Testis (tissue), 3 donors: ENCODE results near the gene UFC1. TPM values are rescaled to one million over a fixed set of nuclear protein-coding genes. Genes with fewer than 3 reads are reported as not detected.

ENCODE experiments used
- DNase-seq: peaks from one replicate; pipeline ENCODE4 v3.0.0-alpha.2; 2019
- H3K27ac ChIP-seq, 2 donors: fragments of 200-600 bp; sonication (generic); one replicate each; pipeline ENCODE4 v1.5.1; 2019
- H3K27me3 ChIP-seq: fragments of 200-600 bp; sonication (generic); one replicate; pipeline ENCODE4 v1.5.1; 2019
- H3K36me3 ChIP-seq: fragments of 200-600 bp; sonication (generic); one replicate; pipeline ENCODE4 v1.5.1; 2017; ENCODE audit warnings: low read depth; ENCODE audit errors: missing control alignments
- H3K4me1 ChIP-seq: fragments of 200-600 bp; sonication (generic); one replicate; pipeline ENCODE4 v1.5.1; 2019
- H3K4me3 ChIP-seq, 2 donors: fragments of 200-600 bp; sonication (generic); one replicate each; pipeline ENCODE4 v1.5.1; 2017 to 2019
- H3K9me3 ChIP-seq: fragments of 200-600 bp; sonication (generic); one replicate; pipeline ENCODE4 v1.5.1; 2017
- POLR2A ChIP-seq: fragments of 450-650 bp; IDR thresholded peaks from one replicate; pipeline ENCODE4 v1.6.1; 2017; ENCODE audit warnings: antibody characterized with exemption, mild to moderate bottlenecking, moderate library complexity
- WGBS, 2 donors: methylation state at CpG; one replicate each; pipeline ENCODE4 v1.1.5; 2018; 5-methylcytosine and 5-hydroxymethylcytosine counted together
- intact Hi-C: fragments of 100-400 bp; cut with DNase I; formaldehyde crosslinking; loops from one replicate; pipeline ENCODE4 v1.15.1; 2023; ENCODE audit warnings: low total_unique reads
- polyA plus RNA-seq: library from polyadenylated mRNA; stranded (reverse); fragments of 350-450 nt; fragmentation: Illumina TruSeq; extraction: RNeasy Lipid Tissue Mini Kit (QIAGEN cat#74804); gene quantifications from one replicate; pipeline ENCODE4 v1.2.3, GENCODE V29; 2014; ENCODE audit warnings: low read depth, low replicate concordance; ENCODE audit not compliant: insufficient read depth
- total RNA-seq, 2 donors: library from RNA; depleted of rRNA; stranded (reverse); fragments of >200 nt; gene quantifications; one replicate each; pipeline ENCODE4 v1.2.3, GENCODE V29; 2016
- TF ChIP-seq, protein P1 (sequence below), 3 experiments: fragments of 450-650 bp in 2 of 3; fragments of 200-600 bp in 1 of 3; sonication (generic) in 1 of 3; IDR thresholded peaks; one replicate each; pipeline ENCODE4 v1.5.1; 2016 to 2019; ENCODE audit warnings: antibody characterized with exemption in 3 of 3, mild to moderate bottlenecking in 2 of 3, moderate library complexity in 1 of 3

The UFC1 gene
- total and polyA plus RNA-seq, 3 donors from 2014 or later: 36.9 to 129 (median 68.3) TPM

DNA sequence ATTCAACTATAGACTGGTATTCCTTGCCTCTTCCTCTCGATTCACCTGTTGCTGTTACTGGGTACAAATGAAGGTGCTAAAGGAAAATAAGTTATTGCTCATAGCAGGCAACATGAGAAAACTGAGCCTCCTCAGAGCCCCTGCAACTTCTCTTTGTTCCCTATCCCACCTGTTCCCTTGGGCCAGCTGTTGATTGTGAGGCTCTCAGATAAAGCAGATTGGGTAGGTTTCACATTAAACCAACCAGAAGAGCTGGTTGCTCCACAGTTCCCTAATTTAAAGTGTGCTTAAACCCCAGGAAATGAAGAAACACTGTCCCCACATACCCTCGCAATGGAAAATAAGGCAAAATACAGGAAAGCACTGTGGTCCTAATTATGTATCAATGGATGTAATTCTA, 26.1 kb upstream of the UFC1 start:
- no peaks in the 10 kb centered on the region for H3K9me3 ChIP-seq
- no peaks in the 10 kb centered on the region for H3K36me3 ChIP-seq
- no peak for DNase-seq
- 86 to 94% methylated on average over 2 of the region's 2 CpGs for WGBS, 2 donors
- peaks cover 9% of the 10 kb centered on the region for H3K4me1 ChIP-seq
- no peak overlapping the region for H3K4me3 ChIP-seq
- intact Hi-C loops: no loop called here
- TF ChIP-seq, protein P1, sequence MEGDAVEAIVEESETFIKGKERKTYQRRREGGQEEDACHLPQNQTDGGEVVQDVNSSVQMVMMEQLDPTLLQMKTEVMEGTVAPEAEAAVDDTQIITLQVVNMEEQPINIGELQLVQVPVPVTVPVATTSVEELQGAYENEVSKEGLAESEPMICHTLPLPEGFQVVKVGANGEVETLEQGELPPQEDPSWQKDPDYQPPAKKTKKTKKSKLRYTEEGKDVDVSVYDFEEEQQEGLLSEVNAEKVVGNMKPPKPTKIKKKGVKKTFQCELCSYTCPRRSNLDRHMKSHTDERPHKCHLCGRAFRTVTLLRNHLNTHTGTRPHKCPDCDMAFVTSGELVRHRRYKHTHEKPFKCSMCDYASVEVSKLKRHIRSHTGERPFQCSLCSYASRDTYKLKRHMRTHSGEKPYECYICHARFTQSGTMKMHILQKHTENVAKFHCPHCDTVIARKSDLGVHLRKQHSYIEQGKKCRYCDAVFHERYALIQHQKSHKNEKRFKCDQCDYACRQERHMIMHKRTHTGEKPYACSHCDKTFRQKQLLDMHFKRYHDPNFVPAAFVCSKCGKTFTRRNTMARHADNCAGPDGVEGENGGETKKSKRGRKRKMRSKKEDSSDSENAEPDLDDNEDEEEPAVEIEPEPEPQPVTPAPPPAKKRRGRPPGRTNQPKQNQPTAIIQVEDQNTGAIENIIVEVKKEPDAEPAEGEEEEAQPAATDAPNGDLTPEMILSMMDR (IDR thresholded peaks at IDR 0.05): no peak
- no peak for TF ChIP-seq POLR2A
- H3K27me3 ChIP-seq: no peaks in the 10 kb centered on the region
- no peak overlapping the region for H3K27ac ChIP-seq

DNA sequence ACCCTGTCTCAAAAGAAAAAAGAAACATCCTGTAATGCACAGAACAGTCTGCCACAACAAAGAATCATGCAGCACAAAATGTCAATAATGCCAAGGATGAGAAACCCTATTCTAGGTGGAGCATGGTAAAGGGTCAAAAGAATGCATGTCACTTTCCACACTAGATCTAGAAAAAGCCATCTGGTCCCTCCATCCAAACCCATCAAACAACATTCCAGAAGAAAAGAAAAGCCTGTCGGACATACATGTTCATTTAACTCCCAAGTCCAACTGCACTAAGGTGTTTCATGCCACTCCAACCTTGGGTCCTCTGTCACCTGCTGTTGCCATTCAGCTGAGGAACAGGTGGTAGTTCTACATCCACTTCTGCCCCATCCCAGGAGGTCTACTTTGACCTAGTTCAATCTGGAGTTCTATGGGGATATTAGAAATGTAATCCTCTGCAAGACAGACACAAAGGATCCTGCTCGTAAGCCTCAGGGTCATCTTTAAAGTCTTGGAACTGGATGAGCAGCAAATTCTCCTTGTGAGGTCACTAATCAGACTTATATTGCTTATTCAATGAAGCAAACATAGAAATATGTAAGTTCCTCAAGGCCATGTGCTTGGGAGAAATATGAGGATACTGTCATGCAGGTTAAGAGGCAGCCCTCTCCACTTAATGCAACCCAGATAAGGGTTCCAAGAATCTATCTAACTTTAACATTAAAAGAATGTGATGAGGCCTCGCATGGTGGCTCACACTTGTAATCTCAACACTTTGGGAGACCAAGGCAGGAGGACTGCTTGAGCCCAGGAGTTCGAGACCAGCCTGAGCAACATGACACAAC, 25.0 kb upstream of the UFC1 start:
- intact Hi-C loops: no loop called here
- Histone ChIP-seq H3K4me1 (peaks cover 14% of the 10 kb centered on the region), H3K9me3 (no peaks in the 10 kb centered on the region), H3K27ac (no peak overlapping the region), H3K4me3 (no peak overlapping the region), H3K36me3 (no peaks in the 10 kb centered on the region), H3K27me3 (no peaks in the 10 kb centered on the region)
- DNase-seq: no peak
- no peak for TF ChIP-seq POLR2A
- TF ChIP-seq, protein P1 (IDR thresholded peaks at IDR 0.05): no peak
- 83 to 86% methylated on average over 4 of the region's 4 CpGs for WGBS, 2 donors

DNA sequence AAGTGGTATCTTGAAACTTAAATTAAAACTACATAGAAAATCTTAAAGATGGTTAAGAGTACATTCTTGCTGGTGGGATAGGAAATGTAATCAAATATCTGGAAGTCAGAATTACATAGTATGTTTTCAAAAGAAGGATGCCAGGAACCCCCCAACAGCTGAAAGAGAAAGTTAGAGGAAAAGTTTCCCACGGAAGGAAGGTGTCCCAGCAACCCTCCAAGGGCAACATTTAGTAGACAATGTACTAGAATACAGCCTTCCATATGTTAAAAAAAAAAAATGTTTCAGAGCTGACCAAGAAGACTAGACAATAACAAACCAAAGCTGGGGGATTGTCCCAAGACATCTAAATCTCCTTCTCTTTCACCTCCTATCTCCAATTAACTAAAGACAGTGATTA, 23.5 kb upstream of the UFC1 start:
- Histone ChIP-seq H3K27ac (no peak overlapping the region), H3K36me3 (no peaks in the 10 kb centered on the region), H3K4me3 (no peak overlapping the region), H3K27me3 (no peaks in the 10 kb centered on the region), H3K9me3 (no peaks in the 10 kb centered on the region), H3K4me1 (peaks cover 19% of the 10 kb centered on the region)
- 5 to 17% methylated on average over 1 of the region's 1 CpG for WGBS, 2 donors
- intact Hi-C loops: no loop called here
- TF ChIP-seq, protein P1 (IDR thresholded peaks at IDR 0.05): no peak
- no peak for TF ChIP-seq POLR2A
- DNase-seq: no peak

DNA sequence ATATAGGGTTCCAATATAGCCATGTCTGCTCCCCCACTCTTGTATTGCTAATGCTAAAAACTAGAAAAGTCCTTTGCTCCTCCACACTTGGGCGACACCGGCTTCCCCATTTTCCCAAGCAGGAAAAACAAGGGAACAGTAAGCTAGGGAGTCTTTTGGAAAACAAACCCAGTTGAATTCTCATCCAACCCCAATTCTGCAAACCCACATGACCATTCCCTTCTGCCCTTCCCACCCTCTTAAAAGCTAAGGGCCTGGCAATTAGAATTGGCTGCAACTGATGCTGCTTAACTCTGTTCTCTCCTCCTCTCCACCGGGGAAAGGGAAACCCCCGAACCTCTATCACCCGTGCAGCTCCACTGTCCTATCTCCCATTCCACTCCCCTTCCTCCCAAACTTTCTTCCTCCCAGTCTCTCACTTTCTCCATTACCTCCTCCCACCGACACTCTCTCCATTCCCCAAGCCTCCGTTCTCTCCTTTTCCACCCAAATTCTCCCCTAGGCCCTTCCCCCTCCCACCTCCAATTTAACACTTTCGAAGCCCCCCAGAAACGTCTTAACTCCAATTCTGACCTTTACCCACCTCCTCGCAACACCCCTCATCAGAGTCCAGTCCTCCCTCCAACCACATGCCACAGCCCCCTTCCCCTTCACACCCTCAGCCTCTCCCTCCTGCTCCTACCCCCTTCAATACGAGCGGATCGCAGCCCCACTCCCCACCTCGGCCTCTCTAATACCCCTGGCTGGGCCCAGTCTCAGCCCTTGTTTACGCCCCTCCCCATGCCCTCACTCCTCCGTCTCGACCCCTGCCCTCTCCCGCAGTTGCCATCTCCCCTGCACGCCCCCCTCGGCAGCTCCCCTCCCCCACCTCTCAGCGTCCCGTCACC, 22.0 kb upstream of the UFC1 start:
- Histone ChIP-seq H3K27ac (peak overlapping the region; percentile 88 to 98), H3K36me3 (no peaks in the 10 kb centered on the region), H3K4me1 (peaks cover 19% of the 10 kb centered on the region), H3K4me3 (peak overlapping the region; percentile 85 to 89), H3K9me3 (no peaks in the 10 kb centered on the region), H3K27me3 (no peaks in the 10 kb centered on the region)
- DNase-seq: peak; percentile 42
- TF ChIP-seq, protein P1 (IDR thresholded peaks at IDR 0.05): no peak
- TF ChIP-seq POLR2A: no peak
- intact Hi-C loops: no loop called here
- WGBS, 2 donors: 0 to 2% methylated on average over 22 of the region's 22 CpGs
